Thoracic aorta (tissue), 2 donors: ENCODE data around the gene IP6K3. TPM values are rescaled to one million over a fixed set of nuclear protein-coding genes. Genes with fewer than 3 reads are reported as not detected.

Source experiments
- ATAC-seq: fragments of 150-250 bp; one replicate; pipeline ENCODE4 v1.8.0; 2017; ENCODE audit warnings: low read depth; ENCODE audit not compliant: insufficient number of reproducible peaks, low FRiP score
- DNase-seq: peaks from one replicate; pipeline ENCODE4 v3.0.0-alpha.2; 2020; ENCODE audit warnings: low spot score
- H3K27ac ChIP-seq, 2 donors: fragments of 200-600 bp; sonication (generic); 1 replicate in 1 of 2; 2 replicates in 1 of 2; pipeline ENCODE4 v1.5.1; 2016; ENCODE audit warnings: mild to moderate bottlenecking in 2 of 2, moderate library complexity in 2 of 2
- H3K27me3 ChIP-seq: fragments of 200-600 bp; sonication (generic); replicated peaks from 2 replicates; pipeline ENCODE4 v1.6.0; 2016; ENCODE audit warnings: mild to moderate bottlenecking; ENCODE audit not compliant: insufficient read depth
- H3K36me3 ChIP-seq: fragments of 200-600 bp; sonication (generic); one replicate; pipeline ENCODE4 v1.5.1; 2016
- H3K4me1 ChIP-seq, 2 donors: fragments of 200-600 bp; sonication (generic); 1 replicate in 1 of 2; 2 replicates in 1 of 2; pipeline versions ENCODE4 v1.5.1 to v1.6.0; 2016; ENCODE audit warnings: low read depth in 2 of 2, mild to moderate bottlenecking in 1 of 2; ENCODE audit not compliant: control insufficient read depth in 1 of 2
- H3K4me3 ChIP-seq: fragments of 200-600 bp; sonication (generic); 2 replicates; pipeline ENCODE4 v1.5.1; 2016; ENCODE audit warnings: mild to moderate bottlenecking
- H3K9me3 ChIP-seq: fragments of 200-600 bp; sonication (generic); 2 replicates; pipeline ENCODE4 v1.5.1; 2016
- CTCF ChIP-seq: fragments of 200-600 bp; sonication (generic); IDR thresholded peaks from one replicate; pipeline ENCODE4 v1.5.1; 2019; ENCODE audit warnings: antibody characterized with exemption
- total RNA-seq, 2 donors: library from RNA; depleted of rRNA; stranded (reverse); fragments of >200 nt; gene quantifications; one replicate each; pipeline versions ENCODE4 v1.1.0 to v1.2.3, GENCODE V29; 2016

Gene IP6K3
- total RNA-seq, 2 donors from 2014 or later = 0.27 to 0.56 TPM

- peaks cover 0 to 11% of the 10 kb centered on the region in 2 donors for H3K4me1 ChIP-seq
- DNase-seq = no peak
- TF ChIP-seq CTCF = no peak
These were observed 2.1 kb upstream of the IP6K3 start for GRCh38 chr6:33748841-33749240.

GRCh38 chr6:33747823-33748222 is 1.1 kb upstream of the IP6K3 start:
- Histone ChIP-seq H3K27ac (no peak overlapping the region), H3K27me3 (no peaks in the 10 kb centered on the region), H3K9me3 (no peaks in the 10 kb centered on the region), H3K4me1 (peaks cover 0 to 11% of the 10 kb centered on the region in 2 donors), H3K4me3 (no peak overlapping the region), H3K36me3 (no peaks in the 10 kb centered on the region)
- TF ChIP-seq CTCF = no peak
- no peak for ATAC-seq
- DNase-seq = no peak

More at GRCh38 chr6:33748841-33749240, 2.1 kb upstream of the IP6K3 start:
- Histone ChIP-seq H3K9me3 (no peaks in the 10 kb centered on the region), H3K36me3 (no peaks in the 10 kb centered on the region), H3K4me3 (no peak overlapping the region), H3K27me3 (no peaks in the 10 kb centered on the region), H3K27ac (no peak overlapping the region)
- no peak for ATAC-seq

- no peak for DNase-seq
- Histone ChIP-seq H3K27ac (peak overlapping the region; percentile 22 to 43), H3K27me3 (no peaks in the 10 kb centered on the region), H3K9me3 (no peaks in the 10 kb centered on the region), H3K4me1 (peaks cover 0 to 11% of the 10 kb centered on the region in 2 donors), H3K4me3 (peak overlapping the region; percentile 42), H3K36me3 (no peaks in the 10 kb centered on the region)
- no peak for TF ChIP-seq CTCF
- ATAC-seq = no peak
These were observed 587 bp downstream of the IP6K3 start for GRCh38 chr6:33746036-33746600.

GRCh38 chr6:33745548-33745947 is 1.2 kb downstream of the IP6K3 start:
- no peak for ATAC-seq
- no peak overlapping the region for H3K27ac ChIP-seq

GRCh38 chr6:33744895-33745546 is 1.7 kb downstream of the IP6K3 start:
- no peaks in the 10 kb centered on the region for H3K27me3 ChIP-seq
- TF ChIP-seq CTCF = no peak
- no peak overlapping the region for H3K4me3 ChIP-seq
- H3K4me1 ChIP-seq = peaks cover 0 to 11% of the 10 kb centered on the region in 2 donors
- ATAC-seq (no peak), DNase-seq (no peak)
- H3K9me3 ChIP-seq = no peaks in the 10 kb centered on the region
- H3K36me3 ChIP-seq = no peaks in the 10 kb centered on the region
- no peak overlapping the region for H3K27ac ChIP-seq

More at GRCh38 chr6:33745548-33745947, 1.2 kb downstream of the IP6K3 start:
- H3K4me3 ChIP-seq = no peak overlapping the region
- no peaks in the 10 kb centered on the region for H3K9me3 ChIP-seq
- DNase-seq = no peak
- H3K36me3 ChIP-seq = no peaks in the 10 kb centered on the region
- no peak for TF ChIP-seq CTCF
- no peaks in the 10 kb centered on the region for H3K27me3 ChIP-seq
- peaks cover 0 to 11% of the 10 kb centered on the region in 2 donors for H3K4me1 ChIP-seq
